GM12878 (cell line): Measurements from ENCODE around the gene PSMD4.

Source experiments
- CBX5 ChIP-seq: sonication (generic); IDR thresholded peaks from 2 replicates; pipeline ENCODE4 v1.6.1; 2016; ENCODE audit warnings: low read depth, moderate library complexity, mild to moderate bottlenecking, inconsistent platforms
- NFIC ChIP-seq: IDR thresholded peaks from 2 replicates; pipeline ENCODE4 v1.6.1; 2012; ENCODE audit warnings: low read depth, mild to moderate bottlenecking, inconsistent platforms, low read length, moderate library complexity
- SMC3 ChIP-seq: IDR thresholded peaks from 2 replicates; pipeline ENCODE4 v1.6.1; 2011; ENCODE audit warnings: low read length, improper control_type of control experiment, borderline replicate concordance
- SP1 ChIP-seq: IDR thresholded peaks from one replicate; pipeline ENCODE4 v1.6.1; 2011; ENCODE audit warnings: low read depth, low read length
- TF ChIP-seq, protein P1 (sequence below), 3 experiments: IDR thresholded peaks in 2 of 3; conservative IDR thresholded peaks in 1 of 3; 2 replicates each; pipeline ENCODE4 v1.5.1; 2011; ENCODE audit warnings: low read depth in 3 of 3, low read length in 3 of 3, mild to moderate bottlenecking in 3 of 3, control low read depth in 2 of 3, moderate library complexity in 2 of 3, inconsistent platforms in 1 of 3, mixed read lengths in 1 of 3; ENCODE audit not compliant: control insufficient read depth in 2 of 3, insufficient read depth in 1 of 3; ENCODE audit errors: extremely low read depth in 1 of 3
- TF ChIP-seq, protein P2 (sequence below): IDR thresholded peaks from 2 replicates; pipeline ENCODE4 v1.6.1; 2011; ENCODE audit warnings: low read depth, low read length, improper control_type of control experiment, borderline replicate concordance

- TF ChIP-seq, protein P1, sequence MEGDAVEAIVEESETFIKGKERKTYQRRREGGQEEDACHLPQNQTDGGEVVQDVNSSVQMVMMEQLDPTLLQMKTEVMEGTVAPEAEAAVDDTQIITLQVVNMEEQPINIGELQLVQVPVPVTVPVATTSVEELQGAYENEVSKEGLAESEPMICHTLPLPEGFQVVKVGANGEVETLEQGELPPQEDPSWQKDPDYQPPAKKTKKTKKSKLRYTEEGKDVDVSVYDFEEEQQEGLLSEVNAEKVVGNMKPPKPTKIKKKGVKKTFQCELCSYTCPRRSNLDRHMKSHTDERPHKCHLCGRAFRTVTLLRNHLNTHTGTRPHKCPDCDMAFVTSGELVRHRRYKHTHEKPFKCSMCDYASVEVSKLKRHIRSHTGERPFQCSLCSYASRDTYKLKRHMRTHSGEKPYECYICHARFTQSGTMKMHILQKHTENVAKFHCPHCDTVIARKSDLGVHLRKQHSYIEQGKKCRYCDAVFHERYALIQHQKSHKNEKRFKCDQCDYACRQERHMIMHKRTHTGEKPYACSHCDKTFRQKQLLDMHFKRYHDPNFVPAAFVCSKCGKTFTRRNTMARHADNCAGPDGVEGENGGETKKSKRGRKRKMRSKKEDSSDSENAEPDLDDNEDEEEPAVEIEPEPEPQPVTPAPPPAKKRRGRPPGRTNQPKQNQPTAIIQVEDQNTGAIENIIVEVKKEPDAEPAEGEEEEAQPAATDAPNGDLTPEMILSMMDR (IDR thresholded peaks at IDR 0.05 in 2 of 3, conservative IDR thresholded peaks at IDR 0.05 in 1 of 3; ENCODE audit: control insufficient read depth in 2 of 3, extremely low read depth in 1 of 3, insufficient read depth in 1 of 3, low read depth in 3 of 3, low read length in 3 of 3): no peak
- TF ChIP-seq, protein P2, sequence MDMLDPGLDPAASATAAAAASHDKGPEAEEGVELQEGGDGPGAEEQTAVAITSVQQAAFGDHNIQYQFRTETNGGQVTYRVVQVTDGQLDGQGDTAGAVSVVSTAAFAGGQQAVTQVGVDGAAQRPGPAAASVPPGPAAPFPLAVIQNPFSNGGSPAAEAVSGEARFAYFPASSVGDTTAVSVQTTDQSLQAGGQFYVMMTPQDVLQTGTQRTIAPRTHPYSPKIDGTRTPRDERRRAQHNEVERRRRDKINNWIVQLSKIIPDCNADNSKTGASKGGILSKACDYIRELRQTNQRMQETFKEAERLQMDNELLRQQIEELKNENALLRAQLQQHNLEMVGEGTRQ: no peak
- TF ChIP-seq CBX5: no peak
- peak; percentile 100 for TF ChIP-seq SP1
- TF ChIP-seq SMC3: no peak
- TF ChIP-seq NFIC: no peak
Measured at GRCh38 chr1:151281969-151282882, 27.7 kb downstream of the PSMD4 start, which contains the start of gene ZNF687.
